OCI-LY1 (cell line): ENCODE measurements around the gene KCNK4.

Experiments
- EZH2 ChIP-seq: fragments of 200-600 bp; sonication (generic), shearing (Covaris generic); IDR thresholded peaks from 2 replicates; pipeline ENCODE4 v1.8.0; 2017; ENCODE audit warnings: borderline replicate concordance, mixed run types, mild to moderate bottlenecking, antibody characterized with exemption, low read length, moderate library complexity, mixed read lengths
- TF ChIP-seq, protein P1 (sequence below): fragments of 200-600 bp; sonication (generic), shearing (Covaris generic); IDR thresholded peaks from 2 replicates; pipeline ENCODE4 v1.5.1; 2017; ENCODE audit warnings: mild to moderate bottlenecking, antibody characterized with exemption, low read length, moderate library complexity, mixed read lengths

DNA sequence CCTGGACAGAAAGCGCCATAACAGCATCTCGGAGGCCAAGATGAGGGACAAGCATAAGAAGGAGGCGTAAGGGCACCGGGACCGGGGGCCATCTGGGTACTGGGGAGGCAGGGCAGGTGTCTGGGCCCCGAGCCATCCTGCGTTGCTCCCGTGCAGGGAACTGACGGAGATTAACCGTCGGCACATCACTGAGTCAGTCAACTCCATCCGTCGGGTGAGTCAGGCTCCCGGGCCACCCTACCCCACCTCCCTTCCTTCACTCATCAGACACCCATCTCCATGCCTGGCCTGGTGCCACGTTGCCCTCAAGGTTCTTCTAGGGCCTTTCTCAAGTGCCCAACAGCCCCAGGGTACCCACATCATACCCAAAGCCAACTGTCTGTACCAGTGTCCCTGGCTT is 24.8 kb upstream of the KCNK4 start:
- TF ChIP-seq, protein P1, sequence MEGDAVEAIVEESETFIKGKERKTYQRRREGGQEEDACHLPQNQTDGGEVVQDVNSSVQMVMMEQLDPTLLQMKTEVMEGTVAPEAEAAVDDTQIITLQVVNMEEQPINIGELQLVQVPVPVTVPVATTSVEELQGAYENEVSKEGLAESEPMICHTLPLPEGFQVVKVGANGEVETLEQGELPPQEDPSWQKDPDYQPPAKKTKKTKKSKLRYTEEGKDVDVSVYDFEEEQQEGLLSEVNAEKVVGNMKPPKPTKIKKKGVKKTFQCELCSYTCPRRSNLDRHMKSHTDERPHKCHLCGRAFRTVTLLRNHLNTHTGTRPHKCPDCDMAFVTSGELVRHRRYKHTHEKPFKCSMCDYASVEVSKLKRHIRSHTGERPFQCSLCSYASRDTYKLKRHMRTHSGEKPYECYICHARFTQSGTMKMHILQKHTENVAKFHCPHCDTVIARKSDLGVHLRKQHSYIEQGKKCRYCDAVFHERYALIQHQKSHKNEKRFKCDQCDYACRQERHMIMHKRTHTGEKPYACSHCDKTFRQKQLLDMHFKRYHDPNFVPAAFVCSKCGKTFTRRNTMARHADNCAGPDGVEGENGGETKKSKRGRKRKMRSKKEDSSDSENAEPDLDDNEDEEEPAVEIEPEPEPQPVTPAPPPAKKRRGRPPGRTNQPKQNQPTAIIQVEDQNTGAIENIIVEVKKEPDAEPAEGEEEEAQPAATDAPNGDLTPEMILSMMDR = no peak
- TF ChIP-seq EZH2 = no peak
